HG03064 (cell line): Measurements from ENCODE around the gene RABL3.
"Not testable (repeated sequence)": the region's sequence is repeated elsewhere in the genome, so short reads cannot be mapped to it uniquely, and the experiment has no call there.

ENCODE experiments used
- ATAC-seq: cut with Tn5 transposase; IDR thresholded peaks from one replicate; pipeline ENCODE4 v1.9.1; 2021; ENCODE audit warnings: low read depth; ENCODE audit not compliant: unreplicated experiment

Gene RABL3

DNA sequence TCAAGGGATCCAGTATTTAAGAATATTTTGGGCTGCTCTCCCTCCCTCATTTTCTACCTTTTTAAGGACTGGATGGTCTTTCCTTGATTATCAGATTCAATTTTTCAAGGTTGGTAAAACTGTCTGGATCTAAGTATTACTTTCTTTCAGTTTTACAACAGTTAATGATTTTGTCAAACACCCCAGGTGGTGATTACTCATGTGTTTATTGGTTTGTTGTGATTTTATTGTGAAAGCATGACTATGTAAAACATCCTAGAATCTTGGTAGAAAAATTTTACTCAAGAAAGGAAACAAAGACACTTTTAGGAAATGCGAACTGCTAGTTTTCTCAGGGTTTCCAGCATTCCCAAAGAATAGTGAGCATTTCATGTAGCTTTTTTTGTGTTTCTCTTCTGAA, 7.5 kb upstream of the RABL3 start:
- no peak for ATAC-seq

DNA sequence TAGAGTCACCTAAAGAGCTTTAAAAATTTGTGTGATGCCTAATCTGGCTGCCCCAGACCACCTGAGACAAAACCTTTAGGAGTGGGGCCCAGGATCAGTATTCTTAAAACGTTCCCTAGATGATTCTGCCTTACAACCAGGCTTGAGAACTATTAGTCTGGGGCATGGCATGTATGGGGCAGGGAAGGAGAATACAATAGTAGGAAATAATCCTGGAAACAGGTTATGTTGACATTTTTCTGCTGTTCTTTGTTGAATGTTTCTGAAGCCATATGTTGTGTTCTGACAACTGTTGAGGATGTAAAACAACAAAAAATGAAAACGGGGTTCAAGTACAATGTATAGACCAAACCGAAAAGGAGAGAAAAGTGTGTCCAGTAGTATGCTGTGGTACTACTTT, 3.1 kb upstream of the RABL3 start:
- no peak for ATAC-seq

DNA sequence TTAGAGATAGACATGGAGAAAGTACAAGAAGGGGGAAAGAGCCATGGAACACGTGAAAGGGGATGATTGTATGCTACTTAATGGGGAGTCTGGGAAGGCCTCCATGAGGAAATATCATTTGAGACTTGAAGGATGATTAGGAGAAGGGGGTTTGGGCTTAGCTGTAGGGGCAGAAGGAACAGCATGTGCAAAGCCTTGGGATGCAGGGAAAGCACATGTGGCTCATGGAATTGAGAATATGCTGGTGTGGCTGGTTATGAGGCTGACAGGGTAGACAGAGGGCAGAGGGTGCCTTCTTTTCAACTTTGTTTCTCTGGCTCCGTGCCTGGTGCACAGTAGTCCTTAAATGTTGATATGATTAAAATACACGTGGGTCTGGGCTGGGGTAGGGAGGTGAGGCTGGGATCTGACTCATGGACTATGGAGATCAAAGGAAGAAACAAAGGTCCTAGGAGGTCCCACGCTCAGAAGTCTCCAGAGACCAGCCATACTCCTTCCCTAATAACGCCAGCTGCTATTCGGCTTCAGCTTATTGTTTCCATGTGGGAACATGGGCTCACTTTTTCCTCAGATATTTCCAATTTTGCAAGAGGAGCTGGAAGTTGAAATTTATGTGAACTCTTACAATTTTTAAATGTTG, 1.4 kb upstream of the RABL3 start:
- no peak for ATAC-seq

DNA sequence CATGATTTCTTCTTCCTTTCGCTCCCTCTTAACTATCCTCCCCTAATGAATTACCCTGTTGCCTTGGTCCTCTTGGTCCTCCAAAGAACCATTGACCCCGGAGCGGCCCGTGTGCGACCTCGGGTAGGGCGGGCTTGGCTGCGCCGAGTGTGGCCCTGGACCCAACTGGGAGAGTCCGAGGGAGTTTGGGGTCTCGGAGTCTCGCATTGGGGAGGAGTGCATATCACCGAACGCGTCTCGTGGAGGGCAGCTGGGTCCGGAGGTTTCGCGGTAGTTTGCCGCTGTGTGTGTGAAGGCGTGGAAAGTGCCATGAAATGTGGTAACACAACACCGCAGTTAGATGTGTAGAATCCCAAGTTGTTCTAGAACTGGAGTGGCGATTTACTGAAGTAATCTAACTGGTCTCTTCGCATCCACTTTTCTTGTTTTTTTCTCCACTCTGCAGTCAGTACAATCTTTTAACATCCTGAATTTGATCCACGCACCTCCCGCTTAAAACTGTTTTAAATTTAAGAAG, 591 bp upstream of the RABL3 start:
- peak; percentile 7 for ATAC-seq

DNA sequence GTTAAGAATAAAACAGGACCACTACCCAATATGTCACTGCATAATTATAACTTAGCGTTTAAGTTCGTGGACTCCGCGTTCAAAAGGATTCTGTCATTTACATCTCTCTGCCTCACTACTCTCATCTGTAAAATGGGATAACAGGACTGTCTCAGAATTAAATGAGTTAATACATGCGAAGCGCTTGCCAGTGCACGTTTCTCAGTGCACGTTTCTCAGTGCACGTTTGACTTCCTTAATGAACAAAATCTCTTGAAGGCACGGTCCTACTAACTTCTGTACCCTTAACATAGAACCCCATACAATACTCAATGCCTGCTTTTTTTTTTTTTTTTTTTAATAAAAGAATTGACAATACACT, 499 bp downstream of the RABL3 start:
- no peak for ATAC-seq

DNA sequence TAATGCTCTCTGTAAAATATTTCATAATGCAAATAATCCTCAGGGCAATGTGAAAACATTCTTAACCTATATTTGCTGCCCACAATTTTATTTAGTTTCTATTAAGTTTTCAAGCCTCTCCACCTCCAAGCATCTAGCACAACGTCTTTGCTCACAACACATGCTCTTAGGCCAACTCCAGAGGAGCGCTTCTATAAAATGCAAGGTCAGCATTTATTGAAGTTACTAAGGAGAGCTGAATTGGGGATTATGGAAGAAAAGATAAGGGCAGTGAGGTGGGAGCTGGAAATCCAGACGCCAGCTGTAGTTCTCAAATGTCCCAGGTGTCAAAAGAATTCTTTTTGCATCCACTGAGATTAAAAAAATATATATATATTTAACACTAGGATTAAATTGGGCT, 996 bp downstream of the RABL3 start:
- ATAC-seq: no peak

DNA sequence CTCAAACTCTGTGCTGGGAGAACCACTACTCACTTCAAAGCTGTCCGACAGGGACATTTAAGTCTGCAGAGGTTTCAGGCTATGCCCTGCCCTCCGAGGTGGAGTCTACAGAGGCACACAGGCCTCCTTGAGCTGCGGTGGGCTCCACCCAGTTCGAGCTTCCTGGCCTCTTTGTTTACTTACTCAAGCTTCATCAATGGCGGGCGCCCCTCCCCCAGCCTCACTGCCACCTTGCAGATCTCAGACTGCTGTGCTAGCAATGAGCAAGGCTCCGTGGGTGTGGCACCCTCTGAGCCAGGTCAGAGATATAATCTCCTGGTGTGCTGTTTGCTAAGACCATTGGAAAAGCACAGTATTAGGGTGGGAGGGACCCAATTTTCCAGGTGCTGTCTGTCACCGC, 4.3 kb downstream of the RABL3 start:
- not testable (repeated sequence) for ATAC-seq

DNA sequence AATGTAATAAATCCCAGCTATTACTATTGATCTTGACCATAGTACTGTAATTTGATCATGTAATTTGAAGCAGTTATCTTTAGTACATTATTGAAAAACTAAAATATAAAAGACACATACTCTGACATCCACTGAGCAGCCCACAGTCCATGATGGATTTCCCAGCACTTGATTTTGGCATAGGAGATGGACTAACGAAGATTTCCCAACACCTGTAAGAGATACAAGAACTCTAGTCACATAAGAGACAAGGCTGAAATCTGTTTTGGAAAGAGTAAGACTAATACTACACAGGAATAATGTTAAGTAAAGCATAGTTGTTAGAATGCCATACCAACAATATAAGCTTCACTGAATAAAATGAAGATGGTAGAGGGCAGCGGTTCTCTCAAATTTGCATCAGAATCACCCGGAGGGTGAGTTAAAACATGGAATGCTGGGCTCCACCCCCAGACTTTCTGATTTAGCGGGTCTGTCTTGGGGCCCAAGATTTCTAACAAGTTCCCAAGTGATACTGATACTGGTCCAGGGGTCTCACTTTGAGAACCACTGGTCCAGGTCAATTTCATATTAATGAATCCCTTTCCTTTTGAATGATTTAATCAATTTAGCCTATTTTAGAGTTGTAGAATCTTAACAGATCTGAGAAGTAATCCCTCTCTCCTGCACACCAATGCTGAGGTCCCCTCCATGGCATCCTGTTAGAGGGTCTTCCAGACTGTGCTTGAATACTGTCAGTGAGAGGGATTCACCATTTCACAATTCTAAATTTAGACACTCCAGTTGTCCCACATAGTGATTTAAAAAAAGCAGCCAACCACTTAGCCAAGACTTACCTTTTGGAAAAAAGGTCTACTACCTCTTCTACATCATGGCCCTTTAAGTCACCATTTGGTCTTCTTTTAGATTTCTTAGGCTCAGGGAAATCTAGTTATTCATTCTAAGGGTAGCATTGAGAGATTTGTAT, 11.5 kb downstream of the RABL3 start:
- ATAC-seq: no peak

DNA sequence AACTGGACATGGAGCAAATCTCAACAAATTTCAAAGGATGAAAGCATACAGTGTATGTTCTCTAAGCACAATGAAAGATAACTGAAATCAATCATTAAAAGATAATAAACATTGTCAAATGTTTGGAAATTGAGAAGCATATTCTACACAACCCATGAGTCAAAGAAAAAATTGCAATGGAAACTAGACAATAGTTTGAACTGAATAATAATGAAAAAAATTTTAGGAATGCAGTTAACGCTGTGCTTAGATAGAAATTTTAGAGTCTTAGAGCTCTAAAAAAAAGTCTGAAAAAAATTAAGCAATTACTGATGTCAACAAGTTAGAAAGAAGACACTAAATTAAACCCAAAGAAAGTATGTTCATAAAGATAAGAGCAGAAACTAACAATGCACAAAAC, 15.5 kb downstream of the RABL3 start:
- no peak for ATAC-seq

DNA sequence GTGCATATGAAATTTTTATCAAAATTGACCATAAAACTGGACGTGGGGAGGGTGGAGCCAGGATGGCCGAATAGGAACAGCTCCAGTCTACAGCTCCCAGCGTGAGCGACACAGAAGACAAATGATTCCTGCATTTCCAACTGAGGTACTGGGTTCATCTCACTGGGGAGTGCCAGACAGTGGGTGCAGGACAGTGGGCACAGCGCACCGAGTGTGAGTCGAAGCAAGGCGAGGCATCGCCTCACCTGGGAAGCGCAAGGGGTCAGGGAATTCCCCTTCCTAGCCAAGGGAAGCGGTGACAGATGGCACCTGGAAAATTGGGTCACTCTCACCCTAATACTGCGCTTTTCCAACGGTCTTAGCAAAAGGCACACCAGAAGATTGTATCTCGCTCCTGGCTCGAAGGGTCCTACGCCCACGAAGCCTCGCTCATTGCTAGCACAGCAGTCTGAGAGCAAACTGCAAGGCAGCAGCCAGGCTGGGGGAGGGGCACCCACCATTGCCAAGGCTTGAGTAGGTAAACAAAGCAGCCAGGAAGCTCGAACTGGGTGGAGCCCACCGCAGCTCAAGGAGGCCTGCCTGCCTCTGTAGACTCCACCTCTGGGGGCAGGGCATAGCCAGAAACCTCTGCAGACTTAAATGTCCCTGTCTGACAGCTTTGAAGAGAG, 23.0 kb downstream of the RABL3 start:
- ATAC-seq: not testable (repeated sequence)

DNA sequence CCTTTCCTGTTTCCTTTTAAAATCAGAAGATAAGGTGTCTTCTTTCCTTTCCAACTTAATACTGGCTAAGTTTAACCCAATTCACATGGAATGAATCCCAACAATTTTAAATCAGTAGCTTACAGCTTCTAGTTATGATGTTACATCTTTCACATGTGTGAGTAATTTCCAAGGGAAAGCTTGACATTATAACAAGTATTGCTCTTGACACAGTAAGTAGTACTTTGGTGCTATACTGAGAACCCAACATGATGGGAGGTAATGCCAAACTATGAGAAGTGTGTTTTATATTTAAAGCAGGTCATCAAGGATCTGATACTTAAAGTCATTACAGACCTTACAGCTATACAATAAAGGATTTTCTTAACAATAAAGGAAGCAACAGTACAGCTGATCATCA, 29.1 kb downstream of the RABL3 start:
- ATAC-seq: no peak

DNA sequence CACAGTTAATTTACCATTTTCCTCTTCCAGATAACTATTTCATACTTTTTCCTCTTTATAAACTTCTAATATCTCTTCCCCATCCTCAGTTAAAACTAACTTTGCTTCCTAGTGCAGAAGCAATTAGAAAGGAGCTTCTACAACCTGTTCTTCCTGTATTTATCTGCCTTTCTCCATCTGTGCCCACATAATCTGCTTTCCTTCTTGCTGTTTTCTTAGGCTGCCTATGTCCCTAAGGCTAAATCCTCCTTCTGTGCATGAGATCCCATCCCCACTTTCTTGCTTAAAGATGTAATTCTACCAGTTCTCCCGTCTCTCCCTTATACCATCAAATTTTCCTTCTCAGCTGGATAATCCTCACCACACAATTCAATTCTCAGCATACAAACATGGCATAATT, 31.9 kb downstream of the RABL3 start:
- no peak for ATAC-seq

DNA sequence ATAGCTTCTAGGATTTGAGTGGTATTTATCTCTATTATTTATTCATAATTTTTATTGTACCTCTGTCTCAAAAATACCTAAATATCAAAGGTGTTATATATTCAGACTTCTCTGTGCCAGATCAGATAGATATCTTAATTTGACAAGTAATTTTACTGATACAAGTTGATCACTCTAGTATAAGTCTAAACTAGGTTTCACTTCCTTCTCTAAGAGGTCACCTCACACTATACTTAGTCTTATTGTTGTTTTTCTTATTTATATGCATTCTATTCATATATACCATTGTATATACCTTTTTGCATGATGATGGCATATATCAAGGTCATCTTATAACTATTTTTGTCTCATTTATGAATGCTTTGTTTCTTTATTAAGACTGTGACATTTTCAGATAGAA, 33.9 kb downstream of the RABL3 start:
- no peak for ATAC-seq

DNA sequence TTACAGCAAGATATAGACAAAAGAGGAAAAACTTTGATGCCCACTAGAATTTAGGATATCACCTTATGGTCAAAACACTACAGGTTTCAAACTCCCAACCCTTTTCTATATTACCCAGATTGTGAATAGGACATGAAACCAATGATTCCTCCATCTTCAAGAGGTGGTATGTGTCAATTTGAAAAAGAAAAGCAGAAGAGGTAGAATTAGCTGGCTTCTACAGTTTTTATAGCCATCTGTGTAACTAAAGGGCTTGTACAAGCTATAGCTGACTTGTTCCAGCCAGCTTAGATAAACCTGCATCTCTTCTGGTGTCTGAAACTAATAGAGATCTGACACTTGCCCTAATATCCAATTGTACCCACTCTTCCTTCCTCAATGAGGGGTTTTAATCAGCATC, 35.4 kb downstream of the RABL3 start:
- ATAC-seq: no peak

DNA sequence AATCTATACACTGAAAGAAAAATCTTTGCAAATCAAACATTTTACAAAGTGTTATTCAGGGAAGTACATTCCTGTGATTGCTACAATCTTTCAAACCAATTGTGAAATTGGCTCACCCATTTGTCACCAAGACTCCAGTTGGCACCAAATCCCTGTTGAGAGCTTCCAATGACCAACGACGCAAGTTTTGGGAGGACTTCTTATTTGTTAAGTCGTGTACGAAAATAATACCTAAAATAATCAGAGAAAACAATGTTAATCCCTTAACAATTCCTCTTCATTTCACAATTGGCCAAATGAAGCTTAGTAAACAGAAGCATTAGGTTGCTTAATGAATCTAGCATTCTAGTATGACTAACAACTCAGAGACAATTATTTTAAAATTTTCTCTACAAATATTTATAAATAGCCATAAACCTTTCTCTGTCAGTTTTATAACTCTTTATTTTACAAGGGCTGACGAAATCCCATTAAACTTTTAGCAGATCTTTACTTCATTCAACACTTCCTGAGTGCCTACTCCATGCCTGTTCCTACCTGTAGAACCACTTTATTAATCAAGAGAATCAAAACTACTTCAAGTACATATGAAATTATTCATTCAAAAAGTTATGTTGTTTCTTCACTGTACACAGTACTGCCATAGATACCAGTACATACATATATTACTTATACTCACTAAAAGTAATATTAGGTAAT, 36.3 kb downstream of the RABL3 start:
- ATAC-seq: no peak

DNA sequence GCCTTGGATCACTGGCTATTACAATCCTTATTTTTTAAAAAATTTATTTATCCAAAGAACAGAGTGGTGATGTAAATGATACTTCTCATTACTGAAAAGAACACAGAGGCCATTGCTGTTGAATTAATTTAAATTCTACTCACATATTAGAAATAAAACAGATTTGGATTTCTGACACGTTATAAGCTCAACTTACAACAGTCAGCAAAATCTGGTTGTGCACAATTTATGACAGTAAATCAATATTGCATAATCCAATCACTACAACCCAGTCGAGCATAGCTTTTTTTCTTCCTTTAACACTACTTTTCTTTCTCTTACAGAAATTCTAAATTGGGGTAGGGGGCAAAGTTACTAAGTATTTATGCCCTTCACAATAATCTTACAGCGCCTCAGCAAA, 43.0 kb downstream of the RABL3 start:
- ATAC-seq: no peak

DNA sequence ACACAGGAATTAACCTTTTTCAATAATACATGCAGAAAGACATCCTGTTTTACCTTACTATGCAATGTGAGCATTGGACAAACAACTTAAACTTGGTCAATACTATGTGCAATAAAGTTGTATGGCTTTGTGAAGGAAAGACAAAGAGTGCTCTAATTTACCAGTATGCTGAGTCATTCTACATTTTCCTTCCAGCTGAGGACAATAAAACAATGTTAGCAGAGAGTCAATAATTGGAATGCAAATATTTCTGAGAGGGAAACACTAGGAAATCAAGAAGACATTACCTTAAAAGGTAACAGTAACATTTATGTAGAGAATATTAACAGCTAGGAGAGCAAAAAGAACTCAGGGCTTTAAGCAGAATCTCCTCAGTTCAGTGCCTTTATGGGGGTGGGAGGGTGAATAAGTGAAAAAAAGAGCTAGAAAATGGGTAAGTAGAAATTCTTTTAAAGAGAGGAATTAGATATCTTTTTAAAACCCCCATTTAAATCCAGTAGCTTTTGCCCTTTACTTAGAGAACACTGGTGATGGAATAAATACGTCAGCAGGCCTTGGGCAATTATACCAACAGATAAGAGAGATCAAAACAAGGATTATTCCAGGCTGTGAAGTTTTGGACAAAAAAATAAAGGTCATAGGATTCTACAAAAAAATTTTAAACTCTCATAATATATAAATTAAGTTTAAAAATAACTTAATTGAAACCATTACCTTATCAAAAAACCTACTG, 48.7 kb downstream of the RABL3 start:
- ATAC-seq: no peak

DNA sequence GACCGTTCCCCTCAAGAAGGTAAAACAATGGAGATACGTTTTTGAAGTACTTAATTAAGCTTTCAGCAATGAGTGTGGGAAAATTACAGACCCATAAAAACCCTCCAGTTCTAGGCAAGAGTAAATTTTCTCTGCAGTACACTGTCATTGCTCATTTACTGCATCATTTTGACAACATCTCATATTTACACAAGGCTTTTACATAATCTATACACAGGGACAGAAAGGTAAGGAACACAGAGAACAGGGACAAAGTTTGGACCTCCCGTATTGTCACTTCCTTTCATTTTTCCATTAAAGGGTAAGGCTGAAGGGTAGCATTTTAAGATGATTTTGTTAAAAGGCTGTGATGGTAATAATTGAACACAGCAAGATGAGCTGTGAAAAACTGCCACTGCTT, 52.9 kb downstream of the RABL3 start:
- ATAC-seq: no peak

DNA sequence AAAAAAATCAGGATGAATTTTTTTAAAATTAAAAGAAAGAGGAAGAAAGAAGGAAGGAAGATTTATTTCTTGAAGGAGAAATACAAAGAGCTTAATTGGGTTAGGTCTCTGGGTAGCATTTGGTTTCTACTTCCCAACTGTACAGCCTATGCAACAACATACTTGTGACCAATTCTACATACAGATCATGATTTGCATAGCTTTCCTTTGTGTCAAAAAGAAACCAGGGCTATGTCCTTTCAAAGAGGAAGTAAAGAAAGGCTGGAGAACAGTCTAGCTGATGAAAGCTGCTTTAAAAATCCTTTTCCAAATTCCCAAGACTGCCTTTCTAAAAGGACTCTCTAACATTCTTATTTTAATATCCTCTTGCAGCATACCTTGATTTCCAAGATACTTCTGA, 54.2 kb downstream of the RABL3 start:
- ATAC-seq: peak; percentile 97

DNA sequence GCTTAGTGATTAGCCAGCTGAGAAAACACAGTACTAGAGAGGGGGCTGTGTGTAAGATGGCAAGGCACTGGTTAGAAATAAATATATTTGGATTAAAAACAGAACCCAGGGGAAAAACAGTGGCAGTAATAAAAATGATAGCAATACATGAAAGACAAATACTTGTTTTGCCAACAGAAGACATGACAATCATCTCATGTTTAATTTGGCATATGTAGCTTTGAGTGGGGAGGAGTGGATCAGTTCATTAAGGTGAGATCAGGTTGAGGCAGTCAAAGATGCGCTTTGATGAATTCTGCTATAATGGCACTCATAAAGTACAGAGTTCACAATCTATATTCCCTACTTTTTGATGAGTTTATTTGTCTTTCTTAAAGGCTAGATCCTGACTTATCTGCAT, 56.9 kb downstream of the RABL3 start:
- ATAC-seq: no peak
